Measurements from ENCODE around the gene KLHL29. TPM values are rescaled to one million over a fixed set of nuclear protein-coding genes. Genes with fewer than 3 reads are reported as not detected.

The KLHL29 gene
- total RNA-seq, 1 experiment from 2014 or later: 2.4 TPM

DNA sequence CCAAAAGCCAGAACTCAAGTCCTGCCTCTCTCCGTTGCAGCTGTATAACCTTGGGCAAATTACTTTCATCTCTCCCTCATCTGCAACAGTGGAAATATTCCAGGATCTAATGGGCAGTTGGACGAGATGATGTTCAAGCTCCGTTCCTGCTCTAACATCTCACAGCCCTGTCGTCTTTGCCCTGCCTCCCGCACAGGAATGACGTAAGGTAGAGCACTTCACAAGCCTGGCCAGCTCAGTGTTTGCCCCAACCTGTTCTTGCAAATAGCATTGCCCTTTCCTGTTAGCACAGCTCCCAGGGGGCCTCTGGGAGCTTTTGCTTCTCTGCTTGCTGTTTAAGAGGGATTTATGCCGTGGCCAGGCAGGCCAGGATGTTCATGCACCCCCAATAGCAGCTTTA, 107.9 kb downstream of the KLHL29 start:
- Mint-ChIP-seq H3K4me3 (no peak overlapping the region; a peak in 1 of 5 replicates), H3K4me1 (peaks cover 36 to 38% of the 10 kb centered on the region in 2 experiments), H3K36me3 (ENCODE audit: insufficient read depth in 1 of 3, low read depth in 3 of 3) (no peaks in the 10 kb centered on the region), H3K27ac (no peak overlapping the region; a peak in 1 of 7 replicates), H3K27me3 (ENCODE audit: low read depth) (no peaks in the 10 kb centered on the region; the same call in 1 of the 2 replicates), H3K9me3 (no peaks in the 10 kb centered on the region)
- Histone ChIP-seq H2BK12ac (ENCODE audit: insufficient read length, low read depth, low read length) (no peak overlapping the region), H3K27ac (ENCODE audit: insufficient read length, low read depth, low read length) (no peak overlapping the region), H3K9me3 (ENCODE audit: control insufficient read depth, low read depth, low read length) (no peaks in the 10 kb centered on the region), H2BK5ac (ENCODE audit: insufficient read length, low read length) (no peak overlapping the region), H3K18ac (ENCODE audit: insufficient read length, low read depth, low read length) (no peak overlapping the region), H2AK5ac (ENCODE audit: insufficient read length, low read length) (no peak overlapping the region), H4K8ac (replicated peaks; ENCODE audit: insufficient read length, low read depth, low read length) (no peak overlapping the region), H4K91ac (ENCODE audit: insufficient read length, low read depth, low read length) (no peak overlapping the region), H3K4ac (ENCODE audit: low read depth, low read length) (no peak overlapping the region), H4K20me1 (ENCODE audit: control insufficient read depth, insufficient read depth, insufficient read length) (no peaks in the 10 kb centered on the region), H2BK15ac (ENCODE audit: low read depth, low read length) (no peak overlapping the region), H3K14ac (ENCODE audit: insufficient read depth, low read length) (peak overlapping the region; percentile 23; the same call in 1 of the 2 replicates), H3K4me1 (ENCODE audit: insufficient read depth, low read length) (peaks cover 7% of the 10 kb centered on the region; the same call in 1 of the 2 replicates), H2BK120ac (ENCODE audit: low read depth, low read length, poor library complexity, severe bottlenecking) (no peak overlapping the region), H2AFZ (ENCODE audit: low read length) (no peak overlapping the region), H4K5ac (ENCODE audit: insufficient read length, low read depth, low read length) (no peak overlapping the region), H3K27me3 (ENCODE audit: insufficient read depth, low read length) (no peaks in the 10 kb centered on the region; the same call in 1 of the 2 replicates), H3K23me2 (ENCODE audit: insufficient read length, low read depth, low read length, poor library complexity, severe bottlenecking) (no peaks in the 10 kb centered on the region), H3K56ac (ENCODE audit: insufficient read length, low read depth, low read length) (no peak overlapping the region), H3K9ac (ENCODE audit: extremely low read depth, insufficient read length, low read length) (no peak overlapping the region), H3T11ph (ENCODE audit: low read length) (no peak overlapping the region), H3K79me1 (ENCODE audit: insufficient read depth, low read depth, low read length, poor library complexity, severe bottlenecking) (no peaks in the 10 kb centered on the region), H2BK20ac (ENCODE audit: low read depth, low read length, poor library complexity, severe bottlenecking) (no peak overlapping the region), H3K79me2 (ENCODE audit: insufficient read depth, low read length) (no peaks in the 10 kb centered on the region), H3K4me2 (ENCODE audit: insufficient read depth, insufficient read length, low read length) (no peak overlapping the region), H3K23ac (ENCODE audit: insufficient read length, low read depth, low read length) (no peak overlapping the region)
- no CpG with 5 or more reads among the region's 7 CpGs for WGBS (ENCODE audit: extremely low coverage, insufficient read length, low lambda C conversion rate)
- DNase-seq: no peak
- no peak for TF ChIP-seq CTCF (conservative IDR thresholded peaks at IDR 0.05)
